DMS114 treated with DMSO at 0.1 percent for 48 hours (cell line): ENCODE results near the gene APOL1.
"Not testable (repeated sequence)": the region's sequence is repeated elsewhere in the genome, so short reads cannot be mapped to it uniquely, and the experiment has no call there.

ENCODE experiments used
- DNase-seq: peaks from one replicate; lab custom pipeline; 2025; ENCODE audit not compliant: unreplicated experiment; lab: John Stamatoyannopoulos, UW

The APOL1 gene

DNA sequence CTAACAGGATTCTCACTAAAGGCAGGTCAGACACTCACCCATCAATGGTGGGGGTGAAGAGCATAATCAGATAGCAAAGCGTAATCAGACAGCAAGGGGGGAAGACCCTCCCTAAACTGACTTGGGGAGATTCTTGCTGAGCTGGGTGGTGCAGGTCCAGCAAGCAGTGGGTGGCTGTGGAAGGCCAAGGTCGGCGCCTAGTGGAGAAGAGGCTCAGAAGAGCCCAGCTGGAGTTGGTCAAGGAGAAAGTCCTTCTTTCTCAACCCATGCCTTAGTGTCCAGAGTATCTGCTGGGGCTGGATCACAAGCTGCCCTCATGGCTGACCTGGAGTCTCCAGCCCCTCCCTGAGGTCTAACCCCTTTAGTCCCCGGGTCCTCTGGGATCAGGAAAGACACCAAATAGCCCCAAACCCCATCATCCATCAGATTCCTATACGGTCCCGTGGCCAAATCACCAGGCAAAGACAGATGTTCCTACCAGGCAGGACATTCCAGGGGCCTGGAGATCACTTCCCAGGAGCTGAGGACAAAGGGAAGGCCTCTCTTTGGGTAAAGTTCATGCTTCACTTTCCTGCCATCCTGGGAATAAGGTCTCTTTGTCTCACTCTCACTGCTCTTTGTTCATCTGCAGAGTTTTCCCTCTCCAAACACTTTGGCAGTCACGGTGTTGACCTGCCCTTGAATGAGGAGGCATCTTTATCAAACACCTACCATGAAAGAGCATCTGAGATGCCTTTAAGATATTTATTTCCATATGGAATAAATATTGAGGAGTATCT lies 11.1 kb downstream of the APOL1 start:
- not testable (repeated sequence) for DNase-seq

DNA sequence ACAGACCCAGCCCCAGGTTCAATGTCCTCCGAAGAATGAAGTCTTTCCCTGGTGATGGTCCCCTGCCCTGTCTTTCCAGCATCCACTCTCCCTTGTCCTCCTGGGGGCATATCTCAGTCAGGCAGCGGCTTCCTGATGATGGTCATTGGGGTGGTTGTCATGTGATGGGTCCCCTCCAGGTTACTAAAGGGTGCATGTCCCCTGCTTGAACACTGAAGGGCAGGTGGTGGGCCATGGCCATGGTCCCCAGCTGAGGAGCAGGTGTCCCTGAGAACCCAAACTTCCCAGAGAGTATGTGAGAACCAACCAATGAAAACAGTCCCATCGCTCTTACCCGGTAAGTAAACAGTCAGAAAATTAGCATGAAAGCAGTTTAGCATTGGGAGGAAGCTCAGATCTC lies 14.1 kb downstream of the APOL1 start:
- DNase-seq, result no peak

DNA sequence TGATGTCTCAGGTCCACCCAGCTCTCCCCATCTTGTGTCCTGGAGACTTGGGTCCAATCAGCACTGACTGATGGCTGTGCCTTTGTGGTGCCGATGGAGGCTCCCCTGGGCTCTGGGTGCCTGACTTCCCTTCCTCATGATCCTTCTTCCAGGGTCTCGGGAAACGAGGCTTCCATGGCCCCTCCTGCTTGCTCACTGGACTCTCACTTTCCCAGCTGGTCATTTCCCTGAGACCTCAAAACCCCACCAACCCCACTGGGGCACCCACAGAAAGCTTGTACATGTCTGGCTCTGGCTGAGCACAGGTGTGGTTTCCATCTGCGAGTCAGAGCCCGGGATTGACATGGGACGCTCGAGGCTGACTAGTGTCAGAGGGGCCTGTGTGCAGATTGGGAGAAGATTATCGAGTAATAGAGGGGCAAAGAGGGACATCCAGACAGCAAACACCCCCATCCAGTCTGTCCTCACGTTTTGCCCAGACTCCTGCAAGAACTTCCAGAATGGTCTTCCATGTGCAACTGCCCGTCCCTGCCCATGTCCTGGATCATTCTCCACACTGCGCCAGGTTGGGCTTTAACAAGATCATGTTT lies 15.1 kb downstream of the APOL1 start:
- DNase-seq, result no peak

DNA sequence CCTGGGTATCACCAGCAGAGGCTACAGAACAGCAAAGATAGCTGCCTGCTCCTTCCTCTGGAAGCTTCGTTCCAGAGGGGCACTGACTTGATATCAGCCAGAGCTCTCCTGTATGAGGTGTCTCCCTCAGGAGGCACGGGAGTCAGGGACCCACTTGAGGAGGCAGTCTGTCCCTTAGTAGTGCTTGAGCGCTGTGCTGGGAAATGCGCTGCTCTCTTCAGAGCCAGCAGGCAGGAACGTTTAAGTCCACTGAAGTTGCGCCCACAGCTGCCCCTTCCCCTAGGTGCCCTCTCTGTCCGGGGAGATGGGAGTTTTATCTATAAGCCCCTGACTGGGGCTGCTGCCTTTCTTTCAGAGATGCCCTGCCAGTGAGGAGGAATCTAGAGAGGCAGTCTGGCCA lies 18.3 kb downstream of the APOL1 start:
- not testable (repeated sequence) for DNase-seq

DNA sequence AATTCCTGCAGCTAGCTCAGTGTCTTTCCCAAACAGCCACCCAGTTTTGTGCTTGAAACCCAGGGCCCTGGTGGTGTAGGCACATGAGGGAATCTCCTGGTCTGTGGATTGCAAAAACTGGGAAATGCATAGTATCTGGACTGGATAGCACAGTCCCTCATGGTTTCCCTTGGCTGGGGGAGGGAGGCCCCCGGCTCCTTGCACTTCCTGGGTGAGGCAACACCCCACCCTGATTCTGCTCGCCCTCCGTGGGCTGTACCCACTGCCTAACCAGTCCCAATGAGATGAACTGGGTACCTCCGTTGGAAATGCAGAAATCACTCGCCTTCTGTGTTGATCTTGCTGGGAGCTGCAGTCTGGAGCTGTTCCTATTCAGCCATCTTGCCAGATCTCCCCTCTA lies 19.0 kb downstream of the APOL1 start:
- not testable (repeated sequence) for DNase-seq

DNA sequence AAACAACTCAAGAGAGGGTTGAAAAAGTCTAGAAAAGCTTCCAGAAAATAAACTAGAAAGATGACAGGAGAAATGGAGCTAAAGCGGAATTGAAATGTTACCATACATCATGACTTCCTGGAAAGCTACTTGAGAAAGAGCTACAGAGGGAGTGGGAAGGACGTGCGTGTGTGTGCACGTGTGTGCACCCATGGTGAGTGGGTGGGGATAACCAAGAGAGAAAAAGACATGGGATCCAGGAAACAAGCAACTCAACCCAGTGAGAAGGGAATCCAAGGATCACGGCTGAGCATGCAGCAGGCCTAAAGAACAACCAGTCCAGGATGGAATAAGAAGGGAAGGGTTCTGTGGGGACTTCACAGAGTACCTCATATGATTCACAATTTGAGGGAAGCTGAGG lies 21.6 kb downstream of the APOL1 start:
- no peak for DNase-seq

DNA sequence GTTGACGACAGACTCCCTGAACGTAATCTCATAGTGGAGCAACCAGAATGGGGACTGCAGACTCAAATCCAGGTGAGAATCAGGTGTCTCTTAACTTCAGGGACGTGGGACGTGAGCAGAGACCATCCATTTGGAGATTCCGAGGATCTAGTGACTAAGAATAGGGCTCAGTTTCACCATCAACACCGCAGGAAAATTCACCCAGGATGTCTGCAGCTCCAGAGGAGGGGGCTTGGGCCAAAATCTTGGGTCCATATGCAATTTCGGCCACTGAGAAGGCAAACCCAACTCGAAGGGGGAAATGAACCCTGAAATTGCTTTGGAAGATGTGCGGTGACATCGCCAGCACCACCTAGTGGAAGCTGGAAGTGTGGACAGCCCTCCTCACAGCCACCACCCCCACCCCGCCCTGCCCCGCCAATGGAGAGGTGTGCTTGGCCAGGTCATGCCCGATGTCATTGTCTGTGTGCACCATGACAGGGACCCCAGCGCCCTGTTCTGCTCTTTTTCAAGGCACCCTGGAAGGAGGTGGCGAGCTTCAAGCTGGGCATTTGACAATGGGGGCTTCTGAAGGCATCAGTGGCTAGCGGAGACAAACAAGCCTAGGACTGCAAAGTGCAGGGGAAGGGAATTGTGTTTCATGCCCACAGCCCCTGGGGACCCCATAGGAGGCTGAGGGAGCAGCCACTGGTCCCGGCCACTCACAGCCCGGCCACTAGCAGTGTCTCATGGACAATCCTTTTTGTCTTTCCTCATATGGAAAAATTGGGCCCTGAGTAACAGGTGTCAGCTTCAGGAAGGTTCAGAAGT lies 24.8 kb downstream of the APOL1 start:
- DNase-seq, result peak; percentile 5

DNA sequence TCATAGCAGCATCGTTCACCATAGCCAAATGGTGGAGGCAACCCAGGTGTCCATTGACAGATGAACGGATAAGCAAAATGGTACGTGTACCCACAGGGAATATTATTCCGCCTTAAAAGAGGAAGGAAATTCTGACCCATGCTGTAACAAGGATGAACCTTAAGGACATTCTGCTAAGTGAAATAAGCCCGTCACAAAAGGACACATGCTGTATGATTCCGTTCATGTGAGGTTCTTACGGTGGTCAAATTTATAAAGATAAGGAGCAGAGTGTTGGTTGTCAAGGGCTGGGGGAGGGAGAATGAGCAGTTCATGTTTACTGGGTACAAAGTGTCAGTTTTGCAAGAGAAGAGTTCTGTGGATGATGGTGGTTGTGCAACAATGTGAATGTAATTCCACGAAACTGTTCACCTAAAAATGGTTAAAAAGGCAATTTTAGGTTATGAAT lies 26.3 kb downstream of the APOL1 start:
- no peak for DNase-seq

DNA sequence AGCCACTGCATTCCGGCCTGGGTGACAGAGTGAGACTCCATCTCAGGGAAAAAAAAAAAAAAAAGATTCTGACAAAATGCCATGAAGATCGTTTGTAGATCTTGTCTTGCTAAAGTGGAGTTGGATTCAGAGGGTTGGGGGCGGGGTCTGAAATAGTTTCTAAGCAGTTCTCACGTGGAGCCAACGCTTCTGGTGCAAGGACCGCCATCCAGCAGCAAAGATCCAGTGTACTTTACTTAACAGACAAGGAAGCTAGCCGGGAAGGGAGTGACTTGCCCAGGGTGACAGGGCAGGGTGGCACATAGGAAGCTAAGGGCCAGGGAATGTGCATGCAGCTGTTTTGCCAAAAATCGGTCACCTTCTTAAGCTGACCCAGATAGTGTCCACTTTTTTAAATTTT lies 27.4 kb downstream of the APOL1 start:
- DNase-seq, result no peak

DNA sequence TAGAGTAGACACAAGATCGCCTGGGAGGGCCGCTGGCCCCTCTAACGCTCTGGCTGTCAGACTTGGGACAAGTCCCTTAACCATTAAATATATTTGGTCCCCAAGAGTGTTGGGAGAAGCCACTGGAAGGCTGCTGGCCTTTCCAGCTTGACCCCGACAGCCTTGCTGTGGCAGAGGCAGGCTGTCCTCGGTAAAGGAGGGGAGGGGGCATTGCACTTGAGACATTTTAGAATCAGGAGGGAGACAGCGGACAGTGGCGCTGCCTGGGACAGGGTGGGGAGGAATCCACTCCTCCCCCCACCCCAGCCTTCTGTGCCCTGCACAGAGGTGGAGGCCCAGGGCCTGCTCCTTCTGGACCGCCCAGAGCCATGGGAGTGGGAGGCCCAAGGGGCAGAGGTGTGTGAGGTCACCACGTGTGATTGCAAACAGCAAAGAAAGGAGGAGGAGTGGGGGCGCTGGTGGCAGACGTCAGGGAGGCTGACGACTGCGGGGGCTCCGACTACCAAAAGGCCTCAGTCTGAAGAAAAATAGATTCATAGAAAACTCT lies 28.9 kb downstream of the APOL1 start:
- DNase-seq, result no peak

DNA sequence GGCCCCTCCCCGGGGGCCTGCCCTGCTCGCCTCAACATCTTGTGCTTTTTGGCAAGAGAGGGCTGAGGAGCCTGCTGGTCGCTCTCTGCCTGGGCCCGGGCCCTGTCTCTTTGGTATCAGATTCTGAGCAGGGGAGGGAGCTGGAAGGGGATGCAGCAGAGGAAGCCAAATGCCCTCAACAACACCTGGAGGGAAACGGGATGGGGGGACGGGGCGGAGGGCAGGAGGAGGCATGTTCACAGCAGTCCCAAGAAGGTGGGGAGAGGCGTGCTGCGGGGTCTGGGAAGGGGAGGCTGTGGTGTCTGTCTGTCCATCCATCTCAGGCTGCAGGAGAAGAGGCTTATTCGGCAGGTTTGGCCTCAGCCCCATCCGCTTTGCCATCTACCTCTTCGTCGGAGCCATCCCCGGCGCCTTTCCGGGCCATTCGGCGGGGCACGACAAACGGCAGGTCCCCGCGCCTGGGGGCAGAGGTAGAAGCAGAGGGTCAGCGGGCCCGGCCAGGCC lies 29.4 kb downstream of the APOL1 start:
- no peak for DNase-seq

DNA sequence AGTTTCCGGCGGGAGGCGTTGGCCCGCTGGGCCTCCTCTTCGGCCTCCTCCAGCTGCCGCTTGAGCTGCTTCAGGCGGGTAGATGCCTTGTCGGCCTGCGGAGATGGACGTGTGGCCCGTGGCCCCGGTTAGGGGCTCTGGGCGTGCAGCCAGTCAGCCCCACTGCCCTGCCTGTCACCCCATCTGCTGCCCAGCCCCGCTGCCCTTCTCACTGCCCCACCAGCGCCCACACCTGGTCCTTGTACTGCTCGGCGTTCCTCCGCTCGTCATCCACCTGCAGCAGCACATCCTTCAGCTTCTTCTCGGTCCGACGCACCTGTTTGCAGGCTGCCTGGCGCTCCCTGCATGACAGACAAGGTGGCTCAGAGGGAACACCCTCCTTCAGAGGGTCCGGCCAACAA lies 31.2 kb downstream of the APOL1 start:
- no peak for DNase-seq

DNA sequence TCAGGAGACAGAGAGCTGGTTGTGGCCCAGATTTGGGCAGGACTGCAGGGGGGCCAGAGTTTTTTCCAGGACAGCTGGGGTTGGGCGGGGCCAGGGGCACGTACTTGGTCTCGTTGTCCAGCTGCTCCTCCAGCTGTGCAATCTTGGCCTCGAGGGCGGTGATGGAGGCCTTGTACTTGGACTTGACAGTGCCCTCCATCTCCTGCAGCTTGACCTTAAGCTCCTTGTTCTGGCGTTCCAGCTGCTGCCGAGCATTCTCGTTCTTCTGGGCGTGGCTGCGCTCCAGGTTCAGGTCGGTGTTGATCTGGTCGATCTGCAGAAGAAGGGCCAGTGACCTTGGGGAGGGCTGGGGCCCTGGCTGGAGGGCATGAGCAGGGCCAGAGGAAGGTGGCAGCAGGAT lies 32.1 kb downstream of the APOL1 start:
- DNase-seq, result no peak

DNA sequence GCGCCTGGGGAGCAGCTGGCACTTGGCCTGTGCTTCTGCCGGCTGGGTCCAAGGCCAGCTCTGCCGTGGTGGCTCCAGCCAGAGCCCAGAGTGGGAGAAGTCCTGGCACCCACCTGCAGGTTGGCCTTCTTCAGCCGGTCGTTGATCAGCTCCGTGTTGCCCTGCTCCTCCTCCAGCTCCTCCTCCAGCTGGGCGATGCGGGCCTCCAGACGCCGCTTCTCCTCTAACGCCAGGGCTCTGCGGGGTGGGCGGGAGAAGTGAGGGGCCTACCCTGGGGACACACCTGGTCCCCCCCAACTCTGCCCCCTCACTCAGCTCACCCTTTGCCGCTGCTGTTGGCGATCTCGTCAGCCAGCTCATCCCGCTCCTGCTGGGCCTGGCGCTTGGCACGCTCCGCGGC lies 32.6 kb downstream of the APOL1 start:
- no peak for DNase-seq

DNA sequence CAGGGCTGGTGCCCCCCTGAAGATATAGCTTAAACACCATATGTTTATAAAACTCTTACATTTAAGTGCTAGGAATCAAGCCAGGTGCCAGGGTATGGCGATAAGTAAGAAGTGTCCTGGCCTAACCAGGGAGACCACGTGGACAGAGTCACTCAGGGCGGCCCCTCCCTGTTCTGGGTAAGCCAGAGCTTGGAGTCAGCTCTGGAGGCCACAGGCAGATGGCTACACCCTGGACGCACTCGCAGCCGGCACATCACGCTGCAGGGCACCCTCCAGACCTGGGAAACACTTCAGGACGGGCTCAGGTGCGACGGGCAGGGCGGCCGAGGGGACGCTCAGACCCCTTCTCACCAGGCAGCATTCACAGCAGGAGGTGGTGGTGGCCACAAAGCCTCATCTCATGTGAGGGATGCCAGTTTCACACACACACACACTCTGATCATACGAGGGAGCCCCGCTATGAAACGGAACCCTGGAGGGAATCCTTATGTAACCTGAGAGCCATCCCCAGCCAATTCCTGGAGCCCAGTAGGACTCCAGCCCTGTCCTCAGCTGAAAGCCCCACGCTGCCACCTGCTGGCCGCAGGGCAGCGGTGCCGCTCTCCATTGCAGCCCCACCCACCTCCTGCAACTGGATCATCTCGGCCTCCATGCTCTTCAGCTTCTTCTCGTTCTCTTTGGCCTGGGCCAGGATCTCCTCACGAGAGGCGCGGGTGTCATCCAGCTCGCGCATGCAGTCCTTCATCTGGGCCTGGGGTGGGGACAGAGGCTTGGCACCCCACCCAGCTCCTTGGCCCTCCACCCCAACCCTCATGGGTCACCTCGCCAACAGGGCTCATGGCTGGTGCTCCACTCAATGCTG lies 33.4 kb downstream of the APOL1 start:
- DNase-seq, result peak; percentile 38

DNA sequence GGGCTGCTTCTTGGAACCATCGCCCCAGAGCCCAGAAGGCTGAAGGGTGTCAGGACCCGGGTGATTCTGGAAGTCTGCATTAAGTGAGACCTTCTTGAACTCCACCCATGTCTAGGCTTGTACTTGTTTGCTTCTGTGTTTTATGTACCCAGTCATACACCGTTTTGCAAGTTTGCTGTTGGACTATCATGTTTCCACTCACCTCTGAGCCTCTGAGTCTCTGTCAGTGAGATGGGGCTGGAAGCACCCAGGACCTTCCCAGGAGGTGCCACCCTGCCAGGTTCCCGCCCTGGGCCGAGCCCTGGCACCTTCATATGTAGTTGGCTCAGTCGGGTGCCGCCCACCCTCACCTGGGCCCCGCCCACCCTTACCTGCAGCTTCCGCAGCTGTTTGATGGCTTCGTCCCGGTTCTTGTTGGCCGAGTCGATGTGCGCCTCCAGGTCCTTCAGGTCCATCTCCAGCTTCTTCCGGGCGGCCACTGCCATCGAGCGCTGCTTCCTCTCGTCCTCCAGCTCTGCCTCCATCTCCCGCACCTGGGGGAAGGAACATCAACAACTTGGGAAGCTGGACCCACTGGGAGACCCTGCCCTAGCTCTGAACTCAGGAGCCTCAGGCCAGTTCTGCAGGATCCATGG lies 35.1 kb downstream of the APOL1 start:
- no peak for DNase-seq

DNA sequence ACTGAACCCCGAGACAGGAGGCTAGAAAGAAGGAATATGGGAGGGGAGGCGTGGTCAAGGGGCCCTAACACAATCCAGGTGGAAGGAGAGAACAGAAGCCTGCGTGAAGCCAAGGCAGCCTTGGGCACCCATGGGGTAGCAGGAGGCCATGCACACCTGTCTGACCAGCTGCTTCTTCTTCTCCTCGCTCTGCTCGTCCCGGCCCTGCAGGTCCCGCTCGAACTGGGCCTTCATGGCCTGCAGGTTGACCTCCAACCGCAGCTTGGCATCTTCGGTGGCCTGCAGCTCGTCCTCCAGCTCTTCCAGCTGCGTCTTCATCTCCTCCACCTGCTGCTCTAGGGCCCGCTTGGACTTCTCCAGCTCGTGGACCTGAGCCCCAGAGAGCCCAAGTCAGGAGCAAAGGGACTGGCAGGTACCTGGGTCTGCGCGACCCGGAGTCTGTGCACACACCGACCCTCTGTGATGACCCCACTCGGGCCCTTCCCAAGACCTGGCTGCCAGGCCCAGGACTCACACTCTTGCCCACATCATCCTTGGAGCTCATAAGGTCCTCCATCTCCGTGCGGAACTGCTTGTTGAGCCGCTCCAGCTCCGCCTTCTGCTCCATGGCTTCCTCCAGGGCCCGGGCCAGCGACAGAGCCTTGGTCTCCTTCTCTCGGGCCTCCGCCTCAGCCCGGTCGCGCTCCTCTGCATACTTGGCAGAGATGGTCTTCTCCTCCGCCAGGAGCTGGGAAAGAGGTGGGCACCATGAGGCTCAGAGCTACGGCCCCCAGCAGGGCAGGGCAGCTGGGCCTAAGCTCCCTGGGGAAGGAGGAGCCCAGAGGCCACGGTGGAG lies 35.9 kb downstream of the APOL1 start:
- no peak for DNase-seq

DNA sequence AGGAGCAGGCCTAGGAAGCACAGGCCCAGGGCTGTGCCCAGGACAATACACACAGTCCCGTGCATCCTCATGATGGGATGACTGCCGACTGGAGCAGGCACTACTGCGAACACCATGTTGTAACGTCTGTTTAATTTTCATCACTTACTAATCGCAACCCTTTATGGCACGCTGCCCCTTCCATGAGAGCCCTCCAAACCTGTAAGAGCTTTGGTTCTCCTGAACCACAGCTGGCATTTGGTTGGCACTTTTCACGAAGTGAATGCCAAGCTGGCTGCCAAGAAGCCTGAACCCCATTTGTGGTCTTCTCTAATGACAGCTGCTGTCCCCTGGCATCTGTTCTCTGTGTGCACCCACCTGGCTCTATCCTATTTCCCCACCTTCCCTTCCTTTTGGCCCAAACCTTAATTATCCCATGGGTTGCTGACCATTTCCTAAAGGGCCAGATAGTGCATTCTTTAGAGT lies 36.5 kb downstream of the APOL1 start:
- DNase-seq, result no peak

DNA sequence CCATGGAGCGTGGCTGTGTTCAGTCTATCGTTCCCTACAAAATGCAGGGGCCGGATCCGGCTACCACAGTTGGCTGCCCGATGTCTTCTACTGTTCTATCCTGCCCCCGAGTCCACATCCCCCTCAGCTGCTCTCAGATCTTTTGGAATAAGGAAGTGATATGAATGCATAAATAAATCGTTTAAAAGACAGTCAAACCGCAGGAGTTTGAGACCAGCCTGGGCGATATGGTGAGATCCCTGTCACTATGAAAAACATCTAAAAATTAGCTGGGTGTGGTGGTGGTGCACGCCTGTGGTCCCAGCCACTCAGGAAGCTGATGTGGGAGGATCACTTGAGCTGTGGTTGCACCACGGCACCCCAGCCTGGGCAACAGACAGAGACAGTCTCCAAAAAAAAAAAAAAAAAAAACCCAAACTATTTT lies 37.0 kb downstream of the APOL1 start:
- not testable (repeated sequence) for DNase-seq
